Articular chondrocyte of knee joint (primary cell): ENCODE results near the gene FLNA. TPM values are rescaled to one million over a fixed set of nuclear protein-coding genes. Genes with fewer than 3 reads are reported as not detected.

Experiments used
- small RNA-seq: library from RNA; depleted of rRNA; stranded (forward); fragments of <200 nt; gene quantifications from one replicate; pipeline ENCODE3, GENCODE V24; 2012
- total RNA-seq: library from RNA; depleted of rRNA; stranded (reverse); fragments of >200 nt; gene quantifications from 2 replicates; pipeline ENCODE4 v1.2.3, GENCODE V29; 2012

Gene FLNA
- 1,743 and 1,971 TPM in 2 replicates for total RNA-seq

GRCh38 chrX:154374313-154375155, at the start of gene FLNA:
FLNA (minus strand) TSS chrX:154374634; CDS start chrX:154371245, 3,389 bp downstream.

GRCh38 chrX:154409222-154409871, 34.9 kb upstream of the FLNA start, which contains the start of gene DNASE1L1:
DNASE1L1 (minus strand) TSS chrX:154409254; CDS start chrX:154405568, 3,686 bp downstream.

GRCh38 chrX:154397888-154398667, 23.6 kb upstream of the FLNA start, which contains the start of gene RPL10:
RPL10 (plus strand) TSS chrX:154398377; CDS start chrX:154398520, 143 bp downstream.

GRCh38 chrX:154378799-154379568, 4.5 kb upstream of the FLNA start, which contains the start of gene EMD:
EMD (plus strand) TSS chrX:154379295; CDS start chrX:154379485, 190 bp downstream.

Small RNA genes lying within 50 kb of the gene (small RNA-seq; reads per million reads assigned to genes)
- not detected for gene SNORA70

Other genes starting within 250 kb of the FLNA start
- not detected in 2 replicates for gene OPN1LW, start 230.4 kb downstream of the FLNA start, total RNA-seq
- not detected in 2 replicates for gene OPN1MW, start 192.0 kb downstream of the FLNA start, total RNA-seq
- gene OPN1MW2, start 154.9 kb downstream of the FLNA start, total RNA-seq: not detected in 2 replicates
- gene OPN1MW3, start 117.1 kb downstream of the FLNA start, total RNA-seq: not detected in 2 replicates
- gene TEX28, start 79.5 kb downstream of the FLNA start, total RNA-seq: not detected in 2 replicates
- gene TKTL1, start 78.8 kb downstream of the FLNA start, total RNA-seq: not detected in 2 replicates
- 34.8 and 40.5 TPM in 2 replicates for gene EMD, start 4.7 kb upstream of the FLNA start, total RNA-seq
- 2,325 and 2,873 TPM in 2 replicates for gene RPL10, start 23.7 kb upstream of the FLNA start, total RNA-seq
- 55.5 and 61.5 TPM in 2 replicates for gene DNASE1L1, start 34.6 kb upstream of the FLNA start, total RNA-seq
- 12.0 and 12.2 TPM in 2 replicates for gene TAFAZZIN, start 36.9 kb upstream of the FLNA start, total RNA-seq
- gene ATP6AP1, start 54.0 kb upstream of the FLNA start, total RNA-seq: 31.6 and 37.2 TPM in 2 replicates
- 59.5 and 77.8 TPM in 2 replicates for gene GDI1, start 62.5 kb upstream of the FLNA start, total RNA-seq
- 30.6 and 36.6 TPM in 2 replicates for gene FAM50A, start 69.5 kb upstream of the FLNA start, total RNA-seq
- gene PLXNA3, start 83.6 kb upstream of the FLNA start, total RNA-seq: 12.9 and 16.9 TPM in 2 replicates
- gene LAGE3, start 104.6 kb upstream of the FLNA start, total RNA-seq: 16.5 and 18.2 TPM in 2 replicates
- gene UBL4A, start 112.0 kb upstream of the FLNA start, total RNA-seq: 28.0 and 29.6 TPM in 2 replicates
- 32.5 and 33.3 TPM in 2 replicates for gene SLC10A3, start 116.0 kb upstream of the FLNA start, total RNA-seq
- 21.9 and 22.2 TPM in 2 replicates for gene FAM3A, start 141.6 kb upstream of the FLNA start, total RNA-seq
- gene G6PD, start 172.2 kb upstream of the FLNA start, total RNA-seq: 80.2 and 110 TPM in 2 replicates
- gene IKBKG, start 173.0 kb upstream of the FLNA start, total RNA-seq: 12.1 and 13.6 TPM in 2 replicates
- gene CTAG1A, start 210.5 kb upstream of the FLNA start, total RNA-seq: not detected in 2 replicates
- gene CTAG1B, start 244.6 kb upstream of the FLNA start, total RNA-seq: not detected in 2 replicates